Smooth muscle cell of bladder (primary cell): ENCODE results near the gene MRNIP. TPM values are rescaled to one million over a fixed set of nuclear protein-coding genes. Genes with fewer than 3 reads are reported as not detected.

Experiments used
- total RNA-seq: library from RNA; depleted of rRNA; stranded (reverse); fragments of >200 nt; gene quantifications from 2 replicates; pipeline ENCODE4 v1.2.3, GENCODE V29; 2014

MRNIP gene, protein sequence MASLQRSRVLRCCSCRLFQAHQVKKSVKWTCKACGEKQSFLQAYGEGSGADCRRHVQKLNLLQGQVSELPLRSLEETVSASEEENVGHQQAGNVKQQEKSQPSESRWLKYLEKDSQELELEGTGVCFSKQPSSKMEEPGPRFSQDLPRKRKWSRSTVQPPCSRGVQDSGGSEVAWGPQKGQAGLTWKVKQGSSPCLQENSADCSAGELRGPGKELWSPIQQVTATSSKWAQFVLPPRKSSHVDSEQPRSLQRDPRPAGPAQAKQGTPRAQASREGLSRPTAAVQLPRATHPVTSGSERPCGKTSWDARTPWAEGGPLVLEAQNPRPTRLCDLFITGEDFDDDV
- 9.0 and 13.8 TPM in 2 replicates for total RNA-seq

DNA sequence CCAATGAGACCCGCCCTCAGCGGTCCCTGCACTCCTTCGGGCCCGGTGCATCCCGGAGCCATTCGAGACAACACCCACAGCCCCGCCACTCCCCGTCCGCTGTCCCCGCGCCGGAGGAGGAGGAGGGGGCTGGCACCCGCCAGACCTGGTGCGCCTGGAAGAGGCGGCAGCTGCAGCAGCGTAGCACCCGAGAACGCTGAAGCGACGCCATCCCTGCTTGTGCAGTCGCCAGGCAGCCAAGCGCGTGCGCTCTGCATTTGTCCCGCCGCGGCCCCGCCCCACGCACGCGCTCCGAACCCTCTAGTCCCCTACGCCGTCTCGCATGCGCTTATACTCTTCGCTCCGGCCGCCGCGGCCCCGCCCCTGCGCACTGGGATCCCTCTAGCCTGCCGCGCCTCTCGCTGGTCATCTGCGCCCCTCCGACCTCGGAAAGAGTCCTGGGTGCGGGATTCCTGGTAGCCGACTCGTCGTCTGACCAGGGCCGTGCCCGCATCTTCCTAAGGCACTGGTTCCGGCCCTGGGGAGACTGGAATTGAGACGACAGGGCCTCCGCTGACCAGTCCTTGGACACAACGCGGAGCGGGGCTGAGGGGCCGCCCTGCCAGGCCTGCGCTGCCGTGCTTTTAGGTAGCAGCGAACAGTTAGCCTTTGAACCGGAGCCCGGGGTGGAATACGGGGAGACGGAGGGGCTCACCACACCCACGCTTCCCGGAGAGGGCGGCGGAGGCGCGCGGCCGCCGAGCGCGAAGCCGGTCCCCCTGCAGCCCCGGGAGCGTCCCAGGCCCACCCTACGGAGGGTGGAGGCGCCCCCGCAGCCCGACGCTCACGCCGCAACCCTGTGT lies at the start of gene MRNIP:
MRNIP (minus strand) TSS at position 232 of the 842 bp plus-strand sequence; CDS start at position 211, 21 bp downstream.

DNA sequence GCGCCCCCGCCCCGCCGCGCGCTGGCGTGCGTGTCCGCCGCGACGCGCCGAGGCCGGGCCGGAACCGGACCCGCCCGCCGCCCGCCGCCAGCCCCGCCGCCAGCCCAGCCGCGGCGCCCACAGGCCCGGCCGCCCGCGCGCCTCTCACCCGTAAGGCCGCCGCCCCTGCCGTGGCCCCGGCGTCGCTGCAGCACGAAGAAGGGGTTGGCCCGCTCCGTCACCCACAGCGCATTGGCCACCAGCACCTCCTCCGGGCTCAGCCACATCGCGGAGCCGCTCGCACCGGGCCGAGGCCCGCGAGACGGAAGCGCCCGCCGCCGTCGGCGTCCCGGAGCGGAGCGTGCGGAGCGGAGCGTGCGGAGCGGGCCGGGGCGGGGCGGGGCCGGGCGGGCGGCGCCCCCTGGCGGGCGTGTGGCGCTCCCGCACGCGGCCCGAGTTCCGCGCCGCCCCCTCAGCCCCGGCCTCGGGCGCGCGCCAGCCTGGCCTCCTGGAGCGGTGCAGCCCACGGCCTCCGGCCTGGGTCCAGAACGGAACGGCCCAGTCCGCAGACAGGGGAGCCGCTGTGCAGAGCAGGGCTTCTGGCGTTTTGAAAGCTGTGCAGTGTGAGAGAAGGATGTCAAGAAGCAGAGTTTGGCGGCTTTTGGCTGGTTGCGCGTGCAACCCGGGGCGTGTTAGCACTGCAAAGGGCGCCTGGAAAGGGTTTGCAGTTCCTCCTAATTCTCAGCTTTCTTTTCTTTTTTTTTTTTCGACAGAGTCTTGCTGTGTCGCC lies 49.1 kb upstream of the MRNIP start, which contains the start of gene TBC1D9B:
TBC1D9B (minus strand) TSS at position 342 of the 769 bp plus-strand sequence; CDS start at position 266, 76 bp downstream.

DNA sequence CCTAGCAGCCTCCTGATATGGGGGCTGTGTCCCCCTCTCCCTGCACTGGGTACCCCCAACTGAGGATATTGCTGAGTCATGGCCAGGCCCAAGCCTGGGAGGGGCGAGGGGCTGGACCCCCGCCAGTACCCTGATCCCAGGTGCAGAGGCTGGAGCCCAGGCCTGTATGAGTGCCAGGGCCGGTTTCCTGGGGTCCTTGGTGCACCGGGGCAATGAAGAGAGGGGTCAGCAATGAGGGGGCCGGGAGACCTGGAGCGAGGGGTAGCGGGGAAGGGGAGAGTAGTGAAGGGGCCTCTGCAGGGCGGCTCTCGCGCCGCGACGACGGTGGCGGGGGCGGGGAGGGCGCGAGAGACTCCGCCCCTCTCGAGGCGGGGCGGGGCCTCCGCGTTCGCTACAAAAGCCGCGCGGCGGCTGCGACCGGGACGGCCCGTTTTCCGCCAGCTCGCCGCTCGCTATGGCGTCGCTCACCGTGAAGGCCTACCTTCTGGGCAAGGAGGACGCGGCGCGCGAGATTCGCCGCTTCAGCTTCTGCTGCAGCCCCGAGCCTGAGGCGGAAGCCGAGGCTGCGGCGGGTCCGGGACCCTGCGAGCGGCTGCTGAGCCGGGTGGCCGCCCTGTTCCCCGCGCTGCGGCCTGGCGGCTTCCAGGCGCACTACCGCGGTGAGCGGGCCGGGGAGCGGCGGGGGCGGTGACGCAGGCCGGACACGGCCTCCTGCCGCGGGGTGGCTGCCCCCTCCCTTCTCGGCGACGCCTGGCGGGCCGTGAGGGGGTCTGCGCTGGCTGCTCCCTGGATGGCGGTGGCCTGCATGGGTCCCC lies 37.9 kb downstream of the MRNIP start, which contains the start of gene SQSTM1:
SQSTM1 (plus strand) TSS at position 423 of the 815 bp plus-strand sequence; CDS start at position 455, 32 bp downstream.

DNA sequence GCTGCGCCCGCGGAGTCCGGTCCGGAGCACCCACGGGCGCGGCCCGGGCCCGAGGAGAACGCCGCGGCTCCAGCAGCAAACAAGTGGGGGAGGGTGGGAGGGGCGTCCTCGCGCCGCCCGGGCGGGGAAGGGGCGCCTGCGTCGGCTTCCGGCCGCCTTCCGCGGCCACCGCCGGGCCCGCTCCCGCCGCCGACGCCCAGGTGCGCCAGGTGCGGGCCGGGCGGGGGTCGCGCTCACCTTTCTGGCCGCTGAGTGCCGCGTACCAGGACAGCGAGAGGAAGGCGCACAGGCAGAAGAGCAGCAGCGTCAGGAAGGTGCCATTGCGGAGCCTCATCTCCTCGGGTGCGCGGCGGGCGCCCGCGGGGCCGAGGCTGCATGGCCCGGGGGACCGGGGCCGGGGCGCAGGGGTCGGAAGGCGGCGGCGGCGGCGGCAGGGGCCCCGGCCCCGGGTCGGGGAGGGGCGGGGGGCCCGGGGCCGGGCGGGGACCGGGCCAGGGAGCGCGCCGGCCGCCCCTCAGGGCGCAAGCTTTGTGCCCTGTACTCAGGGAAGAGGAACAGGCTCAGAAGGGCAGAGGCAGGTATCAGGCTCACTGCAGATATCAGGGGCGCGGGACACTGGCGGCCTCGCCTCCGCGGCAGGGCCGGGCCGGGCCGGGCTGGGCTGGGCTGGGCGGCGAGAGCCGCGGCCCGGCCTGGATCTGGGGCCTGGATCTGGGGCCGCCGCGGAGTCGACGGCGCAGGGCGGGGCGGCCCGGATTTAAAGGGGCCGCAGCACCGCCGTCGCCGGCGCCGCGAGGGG lies 52.2 kb downstream of the MRNIP start, which contains the start of gene MGAT4B:
MGAT4B (minus strand) TSS at position 617 of the 799 bp plus-strand sequence; CDS start at position 334, 283 bp downstream.

DNA sequence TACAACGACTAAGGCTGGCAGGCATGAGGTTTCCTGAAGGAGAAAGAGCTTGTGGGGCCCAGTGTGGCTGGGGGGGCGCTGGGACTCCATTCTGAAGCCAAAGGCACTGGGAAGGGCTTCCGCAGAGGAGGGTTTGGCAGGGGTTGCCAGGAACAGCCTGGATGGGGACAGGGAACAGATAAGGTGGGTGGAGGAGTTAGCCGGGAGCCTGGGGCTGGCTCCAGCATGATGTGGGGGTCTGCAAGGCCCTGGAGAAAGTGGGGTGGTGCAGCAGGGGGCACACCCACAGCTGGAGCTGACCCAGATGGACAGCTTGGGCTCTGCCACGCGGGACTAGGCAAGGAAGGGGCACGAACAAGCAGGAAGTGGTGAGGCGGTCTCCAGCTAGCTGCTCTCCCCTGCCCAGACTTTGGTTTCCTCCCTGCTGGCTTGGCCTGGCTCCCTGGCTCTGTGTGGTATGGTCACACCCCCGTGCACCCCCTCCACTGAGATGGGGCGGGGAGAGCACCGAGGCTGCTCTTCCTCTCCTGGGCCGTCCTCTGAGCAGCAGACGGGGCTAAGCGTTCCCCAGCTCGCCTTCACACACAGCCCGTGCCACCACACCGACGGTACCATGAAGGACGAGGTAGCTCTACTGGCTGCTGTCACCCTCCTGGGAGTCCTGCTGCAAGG lies 65.0 kb downstream of the MRNIP start, which contains the start of gene LTC4S:
LTC4S (plus strand) TSS at position 519 of the 672 bp plus-strand sequence; CDS start at position 614, 95 bp downstream.

Other genes starting within 250 kb of the MRNIP start
- 471 and 654 TPM in 2 replicates for gene HNRNPH1, start 235.1 kb downstream of the MRNIP start, total RNA-seq
- not detected in 2 replicates for gene CBY3, start 177.8 kb downstream of the MRNIP start, total RNA-seq
- gene CANX, start 159.8 kb downstream of the MRNIP start, total RNA-seq: 816 and 823 TPM in 2 replicates
- 3.3 and 4.3 TPM in 2 replicates for gene MAML1, start 126.0 kb downstream of the MRNIP start, total RNA-seq
- gene LTC4S, start 64.8 kb downstream of the MRNIP start, total RNA-seq: 0.65 TPM in 1 of 2 replicates, not detected in the other
- 94.4 and 138 TPM in 2 replicates for gene MGAT4B, start 52.0 kb downstream of the MRNIP start, total RNA-seq
- 682 and 1,060 TPM in 2 replicates for gene SQSTM1, start 37.9 kb downstream of the MRNIP start, total RNA-seq
- 41.5 and 53.5 TPM in 2 replicates for gene TBC1D9B, start 49.1 kb upstream of the MRNIP start, total RNA-seq
- 16.9 and 24.9 TPM in 2 replicates for gene RNF130, start 212.9 kb upstream of the MRNIP start, total RNA-seq